HG02759 (cell line): ENCODE results near the gene GNPDA2.

Experiments
- ATAC-seq: cut with Tn5 transposase; IDR thresholded peaks from one replicate; pipeline ENCODE4 v1.9.1; 2021; ENCODE audit warnings: mild to moderate bottlenecking, moderate library complexity; ENCODE audit not compliant: unreplicated experiment

The GNPDA2 gene

GRCh38 chr4:44684648-44685047 is 41.7 kb downstream of the GNPDA2 start:
- no peak for ATAC-seq

DNA sequence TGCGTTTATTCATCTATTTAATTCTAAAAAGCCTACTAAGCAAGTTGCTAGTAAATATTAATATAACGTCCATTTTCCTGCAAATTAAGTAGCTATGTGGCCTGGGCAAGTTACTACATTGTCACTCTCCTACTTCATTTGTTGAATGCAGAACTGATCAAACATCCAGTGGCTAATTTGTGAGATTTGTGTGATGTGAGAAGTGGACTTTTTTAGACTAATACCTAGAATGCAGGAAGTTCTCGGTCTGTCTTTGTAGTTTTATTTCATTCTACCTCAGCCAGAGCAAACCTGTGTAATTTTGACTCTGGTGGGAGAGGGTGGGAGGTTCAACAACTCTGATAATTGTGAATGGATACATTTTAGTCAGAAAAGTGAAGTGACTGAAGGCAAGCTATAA is 47.3 kb downstream of the GNPDA2 start:
- no peak for ATAC-seq

- peak; percentile 97 for ATAC-seq
These were observed 48.0 kb downstream of the GNPDA2 start, which contains the start of gene GUF1 for GRCh38 chr4:44678094-44679041. GUF1 (plus strand) TSS chr4:44678420; CDS start chr4:44678623, 203 bp downstream.

- no peak for ATAC-seq
These were observed 51.0 kb downstream of the GNPDA2 start for GRCh38 chr4:44675366-44675765.

- no peak for ATAC-seq
These were observed 51.9 kb downstream of the GNPDA2 start for GRCh38 chr4:44674471-44674870.

DNA sequence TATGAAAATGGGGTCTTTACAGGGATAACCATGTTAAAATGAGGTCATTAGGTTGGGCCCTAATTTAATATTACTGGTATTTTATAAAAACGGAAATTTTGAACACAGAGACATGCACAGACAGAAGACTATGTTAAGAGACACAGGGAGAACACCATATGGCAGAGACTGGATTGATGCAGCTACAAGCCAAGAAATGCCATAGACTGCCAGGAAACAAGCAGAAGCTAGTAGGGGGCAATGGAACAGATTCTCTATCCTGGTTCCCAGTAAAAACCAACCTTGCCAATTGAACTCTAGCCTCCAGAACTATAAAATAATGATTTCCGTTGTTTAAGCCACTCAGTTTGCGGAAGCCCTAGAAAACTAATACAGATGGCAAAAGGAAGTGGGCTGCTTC is 54.7 kb downstream of the GNPDA2 start:
- ATAC-seq: no peak

- ATAC-seq: no peak
These were observed 55.7 kb downstream of the GNPDA2 start for GRCh38 chr4:44670506-44671199.

GRCh38 chr4:44668526-44668925 is 57.8 kb downstream of the GNPDA2 start:
- no peak for ATAC-seq

- ATAC-seq: no peak
These were observed 62.7 kb downstream of the GNPDA2 start for GRCh38 chr4:44663539-44664263.

- no peak for ATAC-seq
These were observed 63.7 kb downstream of the GNPDA2 start for GRCh38 chr4:44662623-44663005.

DNA sequence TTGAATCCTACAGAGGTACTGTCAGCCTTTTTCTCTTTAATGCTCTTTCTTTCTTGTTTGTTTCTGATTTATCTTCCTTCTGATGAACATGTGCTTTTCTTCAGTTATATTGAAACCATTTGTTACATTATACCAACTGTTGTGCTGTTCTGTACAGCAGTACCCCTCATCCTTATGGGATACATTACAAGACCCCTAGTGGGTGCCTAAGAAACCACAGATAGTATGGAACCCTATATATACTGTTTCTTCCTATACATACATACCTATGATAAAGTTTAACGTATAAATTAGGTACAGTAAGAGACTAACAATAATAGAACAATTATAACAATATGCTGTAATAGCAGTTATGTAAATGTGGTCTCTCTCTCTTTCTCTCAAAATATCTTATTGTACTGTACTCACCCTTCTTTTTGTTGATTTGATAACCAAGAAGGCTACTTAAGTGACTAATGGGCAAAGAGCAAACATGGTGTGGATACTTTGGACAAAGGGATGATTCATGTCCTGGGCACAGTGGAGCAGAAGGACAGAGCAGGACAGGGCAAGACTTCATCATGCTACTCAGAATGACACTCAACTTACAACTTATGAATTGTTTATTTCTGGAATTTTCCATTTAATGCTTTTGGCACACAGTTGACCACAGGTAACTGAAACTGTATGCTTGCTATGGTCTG is 64.3 kb downstream of the GNPDA2 start:
- ATAC-seq: no peak

DNA sequence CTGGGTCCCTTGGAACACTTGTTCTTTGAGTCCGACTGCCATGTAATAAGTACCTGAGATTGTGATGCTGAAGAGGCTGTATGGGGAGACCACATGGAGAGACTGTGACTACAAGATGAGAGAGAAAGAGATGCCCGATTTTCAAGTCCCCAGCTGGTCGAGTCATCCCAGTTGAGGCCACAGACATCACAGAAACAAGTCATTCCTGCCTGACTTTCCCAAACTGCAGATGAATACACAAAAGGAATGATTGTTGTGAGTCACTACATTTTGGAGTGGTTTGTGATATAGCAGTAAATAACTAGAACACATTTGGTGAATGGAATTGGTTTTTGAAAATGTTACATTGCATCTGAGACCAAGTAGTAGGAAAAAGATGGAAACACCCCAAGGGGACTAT is 66.0 kb downstream of the GNPDA2 start:
- no peak for ATAC-seq

DNA sequence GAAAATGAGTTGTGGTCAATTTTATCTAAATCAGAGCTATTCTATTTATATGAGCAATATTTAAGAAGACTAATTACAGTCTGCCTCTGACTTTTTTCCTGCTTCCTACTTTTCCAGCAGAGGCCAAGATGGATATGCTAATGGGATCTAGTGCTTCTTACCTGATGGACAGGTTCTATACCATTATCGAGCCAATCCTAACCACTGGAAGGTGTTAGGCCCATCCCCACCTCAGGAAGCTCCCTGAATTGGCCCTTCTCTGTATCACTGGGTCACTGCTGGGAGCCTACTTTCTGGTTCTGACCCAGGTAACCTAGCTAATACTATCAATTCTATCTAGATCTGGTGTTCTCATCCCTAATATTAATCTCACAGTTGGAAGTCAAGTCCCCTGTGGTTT is 74.4 kb downstream of the GNPDA2 start:
- no peak for ATAC-seq
